ENCODE data around the gene SUCLG2. TPM values are rescaled to one million over a fixed set of nuclear protein-coding genes. Genes with fewer than 3 reads are reported as not detected.

The SUCLG2 gene
- total RNA-seq, 4 donors from 2014 or later = 55.2 to 69.3 (median 63.4) TPM

DNA sequence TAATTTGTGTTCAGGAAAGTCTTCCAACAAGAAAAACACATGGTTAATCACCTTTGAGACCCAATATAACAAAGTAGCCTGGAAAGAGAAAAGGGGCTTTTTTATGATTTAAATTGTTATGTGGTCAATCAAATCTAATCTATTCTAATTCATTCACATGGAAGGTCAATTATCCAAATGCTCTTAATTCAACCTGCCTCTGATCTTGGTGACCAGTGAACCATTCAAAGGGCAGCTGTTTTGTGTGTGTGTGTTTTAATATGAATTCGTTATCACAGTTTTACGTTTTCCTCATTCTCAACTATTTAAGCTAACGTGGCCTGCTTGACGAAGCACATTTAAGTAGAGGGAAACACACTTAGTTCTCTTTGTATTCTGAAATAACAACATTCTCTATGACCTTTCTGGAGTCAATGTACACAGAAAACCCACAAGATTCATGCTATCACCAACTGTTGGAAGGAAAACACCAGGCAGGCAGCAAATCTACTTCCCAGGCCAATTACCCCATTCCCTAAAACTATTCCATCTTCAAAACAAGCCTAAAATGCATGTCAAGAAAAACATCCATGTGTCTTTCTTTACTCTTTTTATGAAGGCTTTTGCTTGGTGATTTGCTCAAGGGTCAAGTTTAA lies 195.4 kb downstream of the SUCLG2 start:
- H3K4me1 ChIP-seq = peaks cover 0 to 2% (median 0%) of the 10 kb centered on the region in 4 donors
- no peak for DNase-seq (ENCODE audit: extremely low spot score)
- 97% methylated on average over 4 of the region's 4 CpGs for WGBS
- TF ChIP-seq POLR2A (IDR thresholded peaks at IDR 0.05; ENCODE audit: low read depth) (no peak), EP300 (IDR thresholded peaks at IDR 0.05) (no peak), POLR2AphosphoS5 (IDR thresholded peaks at IDR 0.05) (no peak)
- TF ChIP-seq, protein P1, sequence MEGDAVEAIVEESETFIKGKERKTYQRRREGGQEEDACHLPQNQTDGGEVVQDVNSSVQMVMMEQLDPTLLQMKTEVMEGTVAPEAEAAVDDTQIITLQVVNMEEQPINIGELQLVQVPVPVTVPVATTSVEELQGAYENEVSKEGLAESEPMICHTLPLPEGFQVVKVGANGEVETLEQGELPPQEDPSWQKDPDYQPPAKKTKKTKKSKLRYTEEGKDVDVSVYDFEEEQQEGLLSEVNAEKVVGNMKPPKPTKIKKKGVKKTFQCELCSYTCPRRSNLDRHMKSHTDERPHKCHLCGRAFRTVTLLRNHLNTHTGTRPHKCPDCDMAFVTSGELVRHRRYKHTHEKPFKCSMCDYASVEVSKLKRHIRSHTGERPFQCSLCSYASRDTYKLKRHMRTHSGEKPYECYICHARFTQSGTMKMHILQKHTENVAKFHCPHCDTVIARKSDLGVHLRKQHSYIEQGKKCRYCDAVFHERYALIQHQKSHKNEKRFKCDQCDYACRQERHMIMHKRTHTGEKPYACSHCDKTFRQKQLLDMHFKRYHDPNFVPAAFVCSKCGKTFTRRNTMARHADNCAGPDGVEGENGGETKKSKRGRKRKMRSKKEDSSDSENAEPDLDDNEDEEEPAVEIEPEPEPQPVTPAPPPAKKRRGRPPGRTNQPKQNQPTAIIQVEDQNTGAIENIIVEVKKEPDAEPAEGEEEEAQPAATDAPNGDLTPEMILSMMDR (IDR thresholded peaks at IDR 0.05) = no peak
- no peaks in the 10 kb centered on the region for H3K36me3 ChIP-seq
- H3K27me3 ChIP-seq = no peaks in the 10 kb centered on the region
- H3K4me3 ChIP-seq = no peak overlapping the region
- intact Hi-C loops (cut with DNase I) = no loop called here
- H3K27ac ChIP-seq (replicated peaks in 1 of 4) = no peak overlapping the region
- no peaks in the 10 kb centered on the region for H3K9me3 ChIP-seq

DNA sequence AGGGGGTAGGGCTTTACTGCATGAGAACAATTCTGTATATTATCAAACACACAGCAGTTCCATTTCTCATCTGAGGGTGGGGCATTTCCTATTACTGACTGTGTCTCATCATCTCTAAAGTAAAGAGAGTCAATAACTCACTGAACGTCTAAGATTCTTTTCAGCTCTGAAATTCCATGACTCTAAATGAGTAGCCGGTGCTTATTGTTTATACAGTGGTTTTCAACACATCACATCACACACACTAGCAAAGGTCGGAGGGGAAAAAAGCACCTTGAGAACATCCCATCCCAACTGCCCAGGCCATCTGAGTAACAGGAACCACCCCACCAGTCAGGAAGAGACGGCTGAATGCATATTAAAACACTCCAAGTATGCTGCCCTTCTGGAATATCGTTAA lies 196.0 kb downstream of the SUCLG2 start:
- H3K9me3 ChIP-seq = no peaks in the 10 kb centered on the region
- intact Hi-C loops (cut with DNase I) = no loop called here
- no peaks in the 10 kb centered on the region for H3K27me3 ChIP-seq
- WGBS = 79% methylated on average over 5 of the region's 5 CpGs
- TF ChIP-seq EP300 (IDR thresholded peaks at IDR 0.05) (no peak), POLR2AphosphoS5 (IDR thresholded peaks at IDR 0.05) (no peak), POLR2A (IDR thresholded peaks at IDR 0.05; ENCODE audit: low read depth) (no peak)
- TF ChIP-seq, protein P1 (IDR thresholded peaks at IDR 0.05) = no peak
- H3K36me3 ChIP-seq = no peaks in the 10 kb centered on the region
- H3K4me3 ChIP-seq = no peak overlapping the region
- H3K27ac ChIP-seq (replicated peaks in 1 of 4) = no peak overlapping the region
- no peak for DNase-seq (ENCODE audit: extremely low spot score)
- peaks cover 0 to 2% (median 0%) of the 10 kb centered on the region in 4 donors for H3K4me1 ChIP-seq

DNA sequence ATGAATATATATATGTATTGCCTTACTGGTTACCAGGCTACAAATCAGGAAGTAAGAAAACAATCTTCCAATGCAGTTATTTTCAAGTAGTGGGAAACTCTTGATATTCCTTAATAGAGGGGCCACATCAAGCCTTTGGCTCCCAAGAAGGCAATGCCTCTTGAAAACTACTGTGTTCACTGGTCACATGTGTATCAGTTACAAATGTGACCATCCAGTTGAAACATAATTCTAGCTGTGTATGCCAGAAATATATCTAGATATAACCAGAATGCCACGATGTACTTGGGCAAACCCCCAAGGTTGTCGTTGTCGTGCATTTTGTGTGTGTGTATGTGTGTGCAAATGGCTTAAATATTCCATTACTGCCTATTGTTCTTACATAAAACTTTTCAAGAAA lies 200.8 kb downstream of the SUCLG2 start:
- no peak for DNase-seq (ENCODE audit: extremely low spot score)
- no peak overlapping the region for H3K27ac ChIP-seq (replicated peaks in 1 of 4)
- intact Hi-C loops (cut with DNase I) = no loop called here
- no peaks in the 10 kb centered on the region for H3K27me3 ChIP-seq
- TF ChIP-seq EP300 (IDR thresholded peaks at IDR 0.05) (no peak), POLR2A (IDR thresholded peaks at IDR 0.05; ENCODE audit: low read depth) (no peak)
- TF ChIP-seq, protein P1 (IDR thresholded peaks at IDR 0.05) = no peak
- H3K36me3 ChIP-seq = no peaks in the 10 kb centered on the region
- H3K4me3 ChIP-seq = no peak overlapping the region
- H3K4me1 ChIP-seq = no peaks in the 10 kb centered on the region
- WGBS = 91% methylated on average over 3 of the region's 3 CpGs
- no peaks in the 10 kb centered on the region for H3K9me3 ChIP-seq

DNA sequence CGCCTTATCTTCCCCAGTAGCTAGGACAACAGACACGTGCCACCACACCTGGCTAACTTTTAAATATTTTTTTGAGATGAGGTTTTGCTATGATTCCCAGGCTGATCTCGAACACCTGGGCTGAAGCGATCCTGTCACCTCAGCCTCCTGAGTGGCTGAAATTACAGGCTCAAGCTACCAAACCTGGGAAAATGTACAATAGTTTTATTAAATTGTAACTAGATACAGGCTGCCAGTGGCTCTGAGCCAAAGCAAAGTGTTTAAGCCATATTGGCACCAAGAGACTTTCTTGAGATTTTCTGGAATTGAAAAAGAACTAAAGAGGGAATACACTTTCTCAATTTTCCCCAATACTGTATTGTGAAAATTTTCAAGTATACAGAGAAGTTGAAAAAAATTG lies 204.3 kb downstream of the SUCLG2 start:
- H3K27ac ChIP-seq (replicated peaks in 1 of 4) = no peak overlapping the region
- DNase-seq (ENCODE audit: extremely low spot score) = no peak
- no peak for TF ChIP-seq POLR2A (IDR thresholded peaks at IDR 0.05; ENCODE audit: low read depth)
- no peaks in the 10 kb centered on the region for H3K4me1 ChIP-seq
- no peaks in the 10 kb centered on the region for H3K9me3 ChIP-seq
- intact Hi-C loops (cut with DNase I) = no loop called here
- no peak overlapping the region for H3K4me3 ChIP-seq
- H3K36me3 ChIP-seq = no peaks in the 10 kb centered on the region
- 94% methylated on average over 4 of the region's 4 CpGs for WGBS
- H3K27me3 ChIP-seq = no peaks in the 10 kb centered on the region

DNA sequence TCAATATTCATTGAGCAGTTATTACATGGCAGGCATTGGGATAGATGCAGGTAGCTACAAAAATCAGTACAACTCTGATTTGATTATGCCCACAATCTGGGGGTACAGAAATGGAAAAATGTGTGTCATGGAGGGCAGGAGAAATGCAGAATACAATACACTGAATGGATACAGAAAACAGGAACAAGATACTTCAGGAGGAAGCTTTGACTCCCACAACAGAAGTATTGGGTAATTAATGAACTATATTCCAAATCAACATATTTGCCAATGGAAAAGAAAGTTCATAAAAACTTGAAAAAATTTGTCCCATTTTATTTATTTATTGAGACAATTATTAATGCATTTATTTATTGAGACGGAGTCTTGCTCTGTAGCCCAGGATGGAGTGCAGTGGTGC lies 207.0 kb downstream of the SUCLG2 start:
- Histone ChIP-seq H3K9me3 (no peaks in the 10 kb centered on the region), H3K36me3 (no peaks in the 10 kb centered on the region), H3K27ac (replicated peaks in 1 of 4) (no peak overlapping the region), H3K4me1 (no peaks in the 10 kb centered on the region), H3K4me3 (no peak overlapping the region), H3K27me3 (no peaks in the 10 kb centered on the region)
- intact Hi-C loops (cut with DNase I) = no loop called here
- 93% methylated on average over 1 of the region's 1 CpG for WGBS
- TF ChIP-seq EP300 (IDR thresholded peaks at IDR 0.05) (no peak), POLR2A (IDR thresholded peaks at IDR 0.05; ENCODE audit: low read depth) (no peak), POLR2AphosphoS5 (IDR thresholded peaks at IDR 0.05) (no peak)
- TF ChIP-seq, protein P1 (IDR thresholded peaks at IDR 0.05) = no peak
- DNase-seq (ENCODE audit: extremely low spot score) = no peak
